GM19324 (cell line): ENCODE measurements around the gene KIAA1549.
"Not testable (repeated sequence)": the region's sequence is repeated elsewhere in the genome, so short reads cannot be mapped to it uniquely, and the experiment has no call there.

Experiments
- ATAC-seq: cut with Tn5 transposase; IDR thresholded peaks from one replicate; pipeline ENCODE4 v1.9.1; 2021; ENCODE audit warnings: mild to moderate bottlenecking, moderate library complexity; ENCODE audit not compliant: unreplicated experiment, low FRiP score

Gene KIAA1549

GRCh38 chr7:138981332-138982203 is at the start of gene KIAA1549:
Gene KIAA1549, minus strand, starts transcription at chr7:138981389. Its CDS starts 120 bp downstream, at chr7:138981269.
- ATAC-seq = peak; percentile 92

- ATAC-seq = no peak
Measured at GRCh38 chr7:139029353-139029752, 48.2 kb upstream of the KIAA1549 start.

- ATAC-seq = no peak
Measured at GRCh38 chr7:139026551-139026950, 45.4 kb upstream of the KIAA1549 start.

GRCh38 chr7:139025861-139026260 is 44.7 kb upstream of the KIAA1549 start:
- not testable (repeated sequence) for ATAC-seq

- ATAC-seq = no peak
Measured at GRCh38 chr7:139023076-139023475, 41.9 kb upstream of the KIAA1549 start.

GRCh38 chr7:139022286-139022685 is 41.1 kb upstream of the KIAA1549 start:
- no peak for ATAC-seq

- ATAC-seq = no peak
Measured at GRCh38 chr7:139018910-139019309, 37.7 kb upstream of the KIAA1549 start.

- ATAC-seq = peak; percentile 65
Measured at GRCh38 chr7:139016931-139017511, 35.8 kb upstream of the KIAA1549 start.

- ATAC-seq = no peak
Measured at GRCh38 chr7:139011373-139011772, 30.2 kb upstream of the KIAA1549 start.

GRCh38 chr7:139004321-139005090 is 23.3 kb upstream of the KIAA1549 start:
- no peak for ATAC-seq

- ATAC-seq = no peak
Measured at GRCh38 chr7:138999414-138999813, 18.2 kb upstream of the KIAA1549 start.

GRCh38 chr7:138992052-138992531 is 10.9 kb upstream of the KIAA1549 start:
- no peak for ATAC-seq

GRCh38 chr7:138987686-138988085 is 6.5 kb upstream of the KIAA1549 start:
- no peak for ATAC-seq

- no peak for ATAC-seq
Measured at GRCh38 chr7:138982204-138982623, 1.0 kb upstream of the KIAA1549 start.

- peak; percentile 49 for ATAC-seq
Measured at GRCh38 chr7:138980563-138981291, 462 bp downstream of the KIAA1549 start.

GRCh38 chr7:138979988-138980562 is 1.1 kb downstream of the KIAA1549 start:
- ATAC-seq = no peak

- ATAC-seq = no peak
Measured at GRCh38 chr7:138979226-138979979, 1.8 kb downstream of the KIAA1549 start.

GRCh38 chr7:138978541-138979184 is 2.5 kb downstream of the KIAA1549 start:
- ATAC-seq = no peak

- ATAC-seq = not testable (repeated sequence)
Measured at GRCh38 chr7:138976161-138976560, 5.0 kb downstream of the KIAA1549 start.
